ENCODE results near the gene MACROD2. TPM values are rescaled to one million over a fixed set of nuclear protein-coding genes. Genes with fewer than 3 reads are reported as not detected.

The MACROD2 gene
- polyA plus RNA-seq, 1 donor (not counting 4 experiments of a cell fraction or from before 2014, with no cell fraction given): 0.71 TPM

GRCh38 chr20:14009208-14009607 is 13.9 kb downstream of the MACROD2 start:
- Histone ChIP-seq H3K9me3 (ENCODE audit: control insufficient read depth, low read depth, low read length) (no peaks in the 10 kb centered on the region), H3K4me2 (ENCODE audit: control insufficient read depth, extremely low read depth, insufficient read depth, low read depth, low read length) (no peak overlapping the region), H3K4me1 (ENCODE audit: control insufficient read depth, extremely low read depth, insufficient read depth, low read length) (no peaks in the 10 kb centered on the region), H4K20me1 (ENCODE audit: control insufficient read depth, extremely low read depth, insufficient read depth, low read length) (no peaks in the 10 kb centered on the region), H3K27ac (ENCODE audit: control insufficient read depth, insufficient read depth, low read length) (no peak overlapping the region), H3K9me1 (ENCODE audit: control insufficient read depth, extremely low read depth, insufficient read depth, low read length) (no peaks in the 10 kb centered on the region), H3K9ac (ENCODE audit: control insufficient read depth, extremely low read depth, insufficient read depth, low read length) (no peak overlapping the region), H3K27me3 (ENCODE audit: control insufficient read depth, extremely low read depth, insufficient read depth, low read length) (no peaks in the 10 kb centered on the region), H3K79me2 (ENCODE audit: control insufficient read depth, insufficient read depth, low read length) (no peaks in the 10 kb centered on the region), H2AFZ (ENCODE audit: control insufficient read depth, low read length) (no peak overlapping the region), H3K36me3 (ENCODE audit: control insufficient read depth in 2 of 2, extremely low read depth in 1 of 2, insufficient read depth in 2 of 2, low read length in 2 of 2) (no peaks in the 10 kb centered on the region), H3K4me3 (ENCODE audit: control insufficient read depth in 2 of 3, extremely low read depth in 1 of 3, insufficient read depth in 2 of 3, low read depth in 1 of 3, low read length in 3 of 3) (no peak overlapping the region)
- FAIRE-seq: no peak
- DNase-seq (ENCODE audit: low read depth, low spot score): no peak
- dilution Hi-C loops (cut with MboI; ENCODE audit: extremely low pct_ligation_motif_present, low sequenced_read_pairs): no loop called here
- no peak for TF ChIP-seq EZH2 (IDR thresholded peaks at IDR 0.05; ENCODE audit: low read length)
- no peak for TF ChIP-seq CTCF (optimal IDR thresholded peaks at IDR 0.05 in 1 of 3, IDR thresholded peaks at IDR 0.05 in 1 of 3, conservative IDR thresholded peaks at IDR 0.05 in 1 of 3; ENCODE audit: extremely low read depth in 1 of 3, insufficient read depth in 2 of 3, low read length in 3 of 3)

GRCh38 chr20:14012671-14013070 is 17.4 kb downstream of the MACROD2 start:
- dilution Hi-C loops (cut with MboI; ENCODE audit: extremely low pct_ligation_motif_present, low sequenced_read_pairs): no loop called here
- no peak for FAIRE-seq

More at GRCh38 chr20:14012671-14013070, 17.4 kb downstream of the MACROD2 start:
- Histone ChIP-seq H4K20me1 (ENCODE audit: control insufficient read depth, extremely low read depth, insufficient read depth, low read length) (no peaks in the 10 kb centered on the region), H3K4me2 (ENCODE audit: control insufficient read depth, extremely low read depth, insufficient read depth, low read depth, low read length) (no peak overlapping the region), H3K9ac (ENCODE audit: control insufficient read depth, extremely low read depth, insufficient read depth, low read length) (no peak overlapping the region), H3K27ac (ENCODE audit: control insufficient read depth, insufficient read depth, low read length) (no peak overlapping the region), H2AFZ (ENCODE audit: control insufficient read depth, low read length) (no peak overlapping the region), H3K9me3 (ENCODE audit: control insufficient read depth, low read depth, low read length) (no peaks in the 10 kb centered on the region), H3K4me3 (ENCODE audit: control insufficient read depth in 2 of 3, extremely low read depth in 1 of 3, insufficient read depth in 2 of 3, low read depth in 1 of 3, low read length in 3 of 3) (no peak overlapping the region), H3K27me3 (ENCODE audit: control insufficient read depth, extremely low read depth, insufficient read depth, low read length) (no peaks in the 10 kb centered on the region), H3K36me3 (ENCODE audit: control insufficient read depth in 2 of 2, extremely low read depth in 1 of 2, insufficient read depth in 2 of 2, low read length in 2 of 2) (no peaks in the 10 kb centered on the region), H3K79me2 (ENCODE audit: control insufficient read depth, insufficient read depth, low read length) (no peaks in the 10 kb centered on the region), H3K4me1 (ENCODE audit: control insufficient read depth, extremely low read depth, insufficient read depth, low read length) (no peaks in the 10 kb centered on the region), H3K9me1 (ENCODE audit: control insufficient read depth, extremely low read depth, insufficient read depth, low read length) (no peaks in the 10 kb centered on the region)
- TF ChIP-seq EZH2 (IDR thresholded peaks at IDR 0.05; ENCODE audit: low read length) (no peak), CTCF (optimal IDR thresholded peaks at IDR 0.05 in 1 of 3, IDR thresholded peaks at IDR 0.05 in 1 of 3, conservative IDR thresholded peaks at IDR 0.05 in 1 of 3; ENCODE audit: extremely low read depth in 1 of 3, insufficient read depth in 2 of 3, low read length in 3 of 3) (no peak)
- no peak for DNase-seq (ENCODE audit: low read depth, low spot score)
